ENCODE data around the gene ELAC1. TPM values are rescaled to one million over a fixed set of nuclear protein-coding genes. Genes with fewer than 3 reads are reported as not detected.

The ELAC1 gene
- total and polyA plus RNA-seq, 2 experiments from 2014 or later, result 6.2 to 13.1 TPM

DNA sequence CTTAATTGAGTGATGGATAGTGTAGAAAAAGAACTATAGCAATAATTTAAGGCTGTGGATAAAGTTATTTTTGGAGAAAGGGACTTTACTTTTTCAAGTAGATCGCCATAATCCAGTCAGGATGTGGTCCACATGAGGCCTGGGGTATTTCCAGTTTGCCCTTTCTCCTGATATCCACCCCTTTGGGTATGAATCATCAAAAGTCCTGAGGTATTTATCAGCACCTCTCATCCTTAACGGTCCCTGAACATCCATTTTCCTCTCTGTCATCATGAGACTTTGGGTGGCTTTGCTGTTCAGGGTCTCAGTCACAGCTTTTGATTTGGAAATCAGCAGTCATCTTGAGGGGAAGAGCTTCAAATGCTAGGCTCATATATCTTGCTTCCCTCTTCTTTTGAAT, 39.3 kb upstream of the ELAC1 start:
- peaks cover 12% of the 10 kb centered on the region; the same call in 1 of the 2 replicates for H3K4me1 ChIP-seq (ENCODE audit: insufficient read depth)
- H3K9me3 ChIP-seq (ENCODE audit: low read depth), result no peaks in the 10 kb centered on the region
- no peak overlapping the region for H3K9ac ChIP-seq
- peaks cover 22% of the 10 kb centered on the region for H3K36me3 ChIP-seq (ENCODE audit: low read depth)
- no peaks in the 10 kb centered on the region for H3K27me3 ChIP-seq (replicated peaks; ENCODE audit: insufficient read depth)
- DNase-seq, result peak; percentile 5
- H3K27ac ChIP-seq, result no peak overlapping the region
- no peak for TF ChIP-seq EZH2 (IDR thresholded peaks at IDR 0.05; ENCODE audit: insufficient read depth, poor library complexity, severe bottlenecking)
- no peak for TF ChIP-seq EZH2phosphoT487 (IDR thresholded peaks at IDR 0.05; ENCODE audit: insufficient read depth, low read depth)
- WGBS, 2 experiments (ENCODE audit: low coverage in 1 of 2, low lambda C conversion rate in 2 of 2, missing lambda C conversion rate in 2 of 2), result 60 to 64% methylated on average over 2 of the region's 2 CpGs
- H3K4me2 ChIP-seq (ENCODE audit: unreplicated experiment), result no peak overlapping the region
- in situ Hi-C loops (cut with MboI), result no loop called here
- H4K20me1 ChIP-seq (ENCODE audit: insufficient read depth), result no peaks in the 10 kb centered on the region
- no peaks in the 10 kb centered on the region for H3K79me2 ChIP-seq (ENCODE audit: insufficient read depth)
- no peak overlapping the region for H3K4me3 ChIP-seq
- no peaks in the 10 kb centered on the region for H3K9me2 ChIP-seq (ENCODE audit: insufficient read depth)
- H2AFZ ChIP-seq, result no peak overlapping the region
- H3F3A ChIP-seq (ENCODE audit: insufficient read depth), result no peaks in the 10 kb centered on the region

GRCh38 chr18:50933684-50934083, 34.2 kb upstream of the ELAC1 start:
- no peak overlapping the region for H3K4me3 ChIP-seq
- no peaks in the 10 kb centered on the region for H3F3A ChIP-seq (ENCODE audit: insufficient read depth)
- H4K20me1 ChIP-seq (ENCODE audit: insufficient read depth), result no peaks in the 10 kb centered on the region
- in situ Hi-C loops (cut with MboI), result no loop called here
- H3K27ac ChIP-seq, result no peak overlapping the region
- H3K9me3 ChIP-seq (ENCODE audit: low read depth), result no peaks in the 10 kb centered on the region
- H3K9ac ChIP-seq, result no peak overlapping the region
- TF ChIP-seq EZH2 (IDR thresholded peaks at IDR 0.05; ENCODE audit: insufficient read depth, poor library complexity, severe bottlenecking), result no peak
- TF ChIP-seq EZH2phosphoT487 (IDR thresholded peaks at IDR 0.05; ENCODE audit: insufficient read depth, low read depth), result no peak
- H2AFZ ChIP-seq, result no peak overlapping the region
- H3K36me3 ChIP-seq (ENCODE audit: low read depth), result no peaks in the 10 kb centered on the region
- no peaks in the 10 kb centered on the region for H3K79me2 ChIP-seq (ENCODE audit: insufficient read depth)
- H3K4me1 ChIP-seq (ENCODE audit: insufficient read depth), result no peaks in the 10 kb centered on the region
- H3K27me3 ChIP-seq (replicated peaks; ENCODE audit: insufficient read depth), result no peaks in the 10 kb centered on the region
- no peak overlapping the region for H3K4me2 ChIP-seq (ENCODE audit: unreplicated experiment)
- 96 to 98% methylated on average over 5 of the region's 5 CpGs for WGBS, 2 experiments (ENCODE audit: low coverage in 1 of 2, low lambda C conversion rate in 2 of 2, missing lambda C conversion rate in 2 of 2)
- no peak for DNase-seq
- H3K9me2 ChIP-seq (ENCODE audit: insufficient read depth), result no peaks in the 10 kb centered on the region

DNA sequence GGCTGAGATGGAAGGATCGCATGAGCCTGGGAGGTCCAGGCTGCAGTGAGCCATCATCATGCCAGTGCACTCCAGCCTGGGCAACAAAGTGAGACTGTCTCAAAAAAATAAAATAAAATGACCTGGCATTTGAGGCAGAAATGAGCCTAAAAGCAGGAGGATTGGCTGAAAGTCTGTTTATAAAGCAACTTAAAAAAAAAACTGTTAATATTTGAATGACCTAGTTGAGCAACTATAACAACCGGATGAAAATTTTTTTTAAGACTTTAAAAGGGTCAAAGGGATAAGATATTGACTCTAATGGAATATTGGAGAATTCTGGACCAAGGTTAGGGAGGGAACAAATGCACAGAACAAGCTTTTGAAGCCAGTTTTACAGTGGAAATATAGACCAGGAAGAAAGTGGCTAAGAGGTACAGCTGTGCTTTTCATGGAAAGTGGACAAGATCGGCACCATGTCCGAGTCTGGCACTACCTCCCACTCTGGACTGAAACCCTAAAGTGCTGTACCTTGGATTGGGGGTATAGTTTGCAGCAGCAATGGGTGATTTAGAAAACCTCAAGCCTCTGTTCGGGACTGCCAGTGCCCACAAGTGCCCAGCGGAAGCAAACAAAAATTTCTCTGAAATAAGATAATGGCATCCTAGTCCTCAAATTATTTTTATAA, 33.2 kb upstream of the ELAC1 start:
- DNase-seq, result no peak
- Histone ChIP-seq H3K4me1 (ENCODE audit: insufficient read depth) (no peaks in the 10 kb centered on the region), H4K20me1 (ENCODE audit: insufficient read depth) (no peaks in the 10 kb centered on the region), H3F3A (ENCODE audit: insufficient read depth) (no peaks in the 10 kb centered on the region), H3K9me2 (ENCODE audit: insufficient read depth) (no peaks in the 10 kb centered on the region), H3K79me2 (ENCODE audit: insufficient read depth) (no peaks in the 10 kb centered on the region), H3K27me3 (replicated peaks; ENCODE audit: insufficient read depth) (no peaks in the 10 kb centered on the region), H3K9me3 (ENCODE audit: low read depth) (no peaks in the 10 kb centered on the region), H2AFZ (no peak overlapping the region), H3K4me2 (ENCODE audit: unreplicated experiment) (no peak overlapping the region), H3K27ac (no peak overlapping the region), H3K36me3 (ENCODE audit: low read depth) (no peaks in the 10 kb centered on the region), H3K4me3 (no peak overlapping the region), H3K9ac (no peak overlapping the region)
- TF ChIP-seq EZH2 (IDR thresholded peaks at IDR 0.05; ENCODE audit: insufficient read depth, poor library complexity, severe bottlenecking), result no peak
- TF ChIP-seq EZH2phosphoT487 (IDR thresholded peaks at IDR 0.05; ENCODE audit: insufficient read depth, low read depth), result no peak
- 97 to 98% methylated on average over 6 of the region's 6 CpGs for WGBS, 2 experiments (ENCODE audit: low coverage in 1 of 2, low lambda C conversion rate in 2 of 2, missing lambda C conversion rate in 2 of 2)
- in situ Hi-C loops (cut with MboI), result no loop called here

- TF ChIP-seq EZH2phosphoT487 (IDR thresholded peaks at IDR 0.05; ENCODE audit: insufficient read depth, low read depth) (no peak), EZH2 (IDR thresholded peaks at IDR 0.05; ENCODE audit: insufficient read depth, poor library complexity, severe bottlenecking) (no peak)
- DNase-seq, result no peak
- no peaks in the 10 kb centered on the region for H3K27me3 ChIP-seq (replicated peaks; ENCODE audit: insufficient read depth)
- H3K9me2 ChIP-seq (ENCODE audit: insufficient read depth), result no peaks in the 10 kb centered on the region
- no peak overlapping the region for H3K9ac ChIP-seq
- no peak overlapping the region for H2AFZ ChIP-seq
- no peaks in the 10 kb centered on the region for H4K20me1 ChIP-seq (ENCODE audit: insufficient read depth)
- 95 to 96% methylated on average over 6 of the region's 6 CpGs for WGBS, 2 experiments (ENCODE audit: low coverage in 1 of 2, low lambda C conversion rate in 2 of 2, missing lambda C conversion rate in 2 of 2)
- H3K9me3 ChIP-seq (ENCODE audit: low read depth), result no peaks in the 10 kb centered on the region
- no peaks in the 10 kb centered on the region for H3K4me1 ChIP-seq (ENCODE audit: insufficient read depth)
- no peak overlapping the region for H3K4me2 ChIP-seq (ENCODE audit: unreplicated experiment)
- H3K79me2 ChIP-seq (ENCODE audit: insufficient read depth), result no peaks in the 10 kb centered on the region
- in situ Hi-C loops (cut with MboI), result no loop called here
- H3K4me3 ChIP-seq, result no peak overlapping the region
- no peaks in the 10 kb centered on the region for H3K36me3 ChIP-seq (ENCODE audit: low read depth)
- no peak overlapping the region for H3K27ac ChIP-seq
- H3F3A ChIP-seq (ENCODE audit: insufficient read depth), result no peaks in the 10 kb centered on the region
These were observed 32.2 kb upstream of the ELAC1 start for GRCh38 chr18:50935493-50936191.
